Stimulated activated CD8-positive, alpha-beta memory T cell treated with anti-CD3 and anti-CD28 coated beads, Interleukin-15, amount 100 ng/mL, for 24 hours (primary cell): ENCODE measurements around the gene SMARCD3.
A peak's percentile ranks its signal among the peaks of the same experiment; 100 is the strongest.

Source experiments
- DNase-seq: peaks from one replicate; pipeline ENCODE4 v3.0.0-alpha.2; 2020; ENCODE audit warnings: low read depth

SMARCD3 gene

DNA sequence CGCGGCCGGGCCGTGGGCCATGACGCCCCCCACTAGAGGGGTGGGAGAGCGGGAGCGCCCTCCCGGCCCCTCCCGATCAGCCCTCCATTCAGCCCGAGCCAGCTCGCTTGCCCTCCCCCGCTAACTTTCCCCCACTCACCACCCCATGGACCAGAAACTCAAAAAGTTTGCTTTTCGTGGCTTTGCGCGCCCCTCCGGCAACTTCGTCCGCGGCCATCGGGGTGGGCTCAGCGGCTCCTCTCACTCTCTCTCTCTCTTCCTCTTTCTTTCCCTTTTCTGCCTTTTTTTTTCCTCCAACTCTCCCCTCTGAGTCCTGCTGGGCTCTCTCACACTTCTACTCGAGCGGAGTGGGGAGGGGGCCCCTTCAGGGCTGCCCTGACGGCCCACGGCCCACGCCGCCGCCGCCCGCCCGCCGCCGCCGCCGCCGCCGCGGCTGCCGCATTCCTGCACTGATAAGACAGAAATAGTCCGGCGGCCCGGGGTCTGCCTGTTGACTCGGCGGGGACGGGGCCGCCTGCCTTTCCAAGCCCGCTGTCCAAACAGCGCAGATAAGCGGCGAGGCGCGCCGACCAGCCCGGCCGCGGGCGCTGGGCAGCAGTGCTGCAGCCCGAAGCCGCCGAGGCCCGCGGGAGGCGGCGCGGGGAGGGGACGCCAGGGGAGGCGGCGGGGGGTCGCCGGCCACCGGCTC lies at the start of gene SMARCD3:
SMARCD3 (minus strand) TSS at position 349 of the 688 bp plus-strand sequence; CDS start at position 217, 132 bp downstream.
- DNase-seq, result no peak

GRCh38 chr7:151296202-151296992 lies 47.9 kb upstream of the SMARCD3 start:
- no peak for DNase-seq

DNA sequence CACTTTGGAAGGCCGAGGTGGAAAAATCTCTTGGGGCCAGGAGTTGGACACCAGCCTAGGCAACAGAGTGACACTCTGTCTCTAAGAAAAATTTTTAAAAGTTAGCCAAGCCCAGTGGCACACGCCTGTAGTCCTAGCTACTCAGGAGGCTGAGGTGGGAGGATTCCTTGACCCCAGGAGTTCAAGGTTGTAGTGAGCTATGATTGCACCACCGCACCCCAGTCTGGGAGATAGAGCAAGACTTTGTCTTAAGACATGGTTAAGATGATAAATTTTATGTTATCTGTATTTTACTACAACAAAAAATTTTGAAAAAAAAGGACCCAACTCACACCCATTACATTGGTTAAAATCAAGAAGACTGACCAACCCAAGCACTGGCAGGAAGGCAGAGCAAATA lies 44.4 kb upstream of the SMARCD3 start:
- DNase-seq, result no peak

GRCh38 chr7:151291206-151291605 lies 42.7 kb upstream of the SMARCD3 start:
- no peak for DNase-seq

- no peak for DNase-seq
Observed at GRCh38 chr7:151290355-151290760, 41.9 kb upstream of the SMARCD3 start.

GRCh38 chr7:151289891-151290290 lies 41.4 kb upstream of the SMARCD3 start:
- DNase-seq, result no peak

DNA sequence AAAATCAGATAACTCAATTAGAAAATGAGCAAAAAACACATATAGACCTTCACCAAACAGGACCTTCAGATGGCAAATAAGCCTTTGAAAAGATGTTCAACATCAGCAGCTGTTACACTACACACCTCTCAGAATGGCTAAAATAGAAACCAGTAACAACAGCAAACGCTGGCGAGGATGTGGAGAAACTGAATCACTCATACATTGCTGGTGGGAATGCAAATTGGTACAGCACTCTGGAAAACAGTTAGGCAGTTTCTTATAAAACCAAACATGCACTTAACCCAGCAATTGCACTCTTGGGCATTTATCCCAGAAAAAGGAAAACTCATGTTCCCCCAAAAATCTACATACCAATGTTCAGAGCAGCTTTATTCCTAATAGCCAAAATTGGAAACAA lies 37.7 kb upstream of the SMARCD3 start:
- DNase-seq, result no peak

DNA sequence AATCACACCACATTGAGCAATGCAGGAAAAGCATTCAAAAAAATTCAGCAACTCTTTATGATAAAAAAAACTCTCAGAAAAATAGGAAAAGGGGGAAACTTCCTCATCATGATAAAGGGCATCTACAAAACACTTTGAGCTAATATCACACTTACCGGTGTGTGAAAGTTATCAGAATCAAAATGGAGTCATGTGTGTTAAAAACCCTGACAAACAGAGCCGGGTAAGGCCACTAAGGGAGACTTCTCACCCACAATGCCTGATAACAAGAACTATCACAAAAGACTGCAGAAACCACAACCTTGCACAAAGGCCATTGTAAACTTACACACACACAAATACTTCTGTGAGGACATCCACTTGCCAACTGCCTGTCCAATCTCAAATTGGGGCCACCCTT lies 34.8 kb upstream of the SMARCD3 start:
- no peak for DNase-seq

DNA sequence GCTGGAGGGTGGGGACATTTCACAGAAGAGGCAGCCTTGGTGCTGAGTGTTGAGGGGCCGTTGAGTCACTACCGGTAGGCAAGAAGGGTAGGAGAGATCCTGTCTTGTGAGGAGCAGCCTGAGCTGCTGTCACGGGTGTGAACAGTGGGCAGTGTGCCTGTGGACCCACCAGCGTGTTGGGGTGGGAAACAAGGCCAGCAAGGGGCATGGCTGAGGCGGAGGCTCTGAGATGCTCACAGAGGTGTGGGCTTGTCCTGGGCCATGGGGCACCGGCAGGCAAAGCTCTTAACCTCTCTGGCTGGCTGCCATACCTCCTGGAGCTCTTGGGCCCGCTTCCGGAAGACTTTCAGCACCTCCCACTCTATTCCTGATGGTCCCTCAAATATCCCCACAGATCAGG lies 33.6 kb upstream of the SMARCD3 start:
- no peak for DNase-seq

DNA sequence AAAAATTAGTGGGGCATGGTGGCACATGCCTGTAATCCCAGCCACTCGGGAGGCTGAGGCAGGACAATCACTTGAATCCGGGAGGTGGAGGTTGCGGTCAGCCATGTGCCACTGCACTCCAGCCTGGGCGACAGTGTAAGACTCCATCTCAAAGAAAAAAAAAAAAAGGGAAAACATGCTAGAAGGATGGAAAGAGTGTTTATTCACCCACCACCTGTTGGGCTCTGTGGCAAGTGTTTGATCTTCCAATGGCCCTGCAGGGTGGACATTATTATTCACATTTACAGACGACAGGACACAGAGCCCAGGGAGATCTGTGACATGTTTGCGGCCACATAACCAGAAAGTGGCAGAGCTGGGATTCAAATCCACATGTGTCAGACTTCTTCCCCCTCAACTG lies 33.2 kb upstream of the SMARCD3 start:
- DNase-seq, result no peak

- DNase-seq, result no peak
Observed at GRCh38 chr7:151280388-151281019, 32.0 kb upstream of the SMARCD3 start.

GRCh38 chr7:151279868-151280267 lies 31.4 kb upstream of the SMARCD3 start:
- DNase-seq, result no peak

DNA sequence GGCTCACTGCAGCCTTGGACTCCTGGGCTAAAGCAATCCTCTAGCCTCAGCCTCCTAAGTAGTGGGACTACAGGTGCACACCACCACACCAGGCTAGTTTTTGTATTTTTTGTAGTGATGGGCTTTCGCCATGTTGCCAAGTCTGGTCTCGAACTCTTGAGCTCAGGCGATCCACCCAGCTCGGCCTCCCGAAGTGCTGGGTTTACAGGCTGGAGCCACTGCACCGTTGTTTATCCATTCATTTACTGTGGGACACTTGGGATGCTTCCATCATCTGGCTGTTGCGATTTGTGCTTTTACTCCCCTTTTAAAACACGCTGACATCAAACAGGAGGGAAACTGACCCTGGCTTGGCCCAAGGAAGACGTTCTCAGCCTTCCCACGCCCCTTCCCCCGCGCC lies 30.5 kb upstream of the SMARCD3 start:
- DNase-seq, result no peak

DNA sequence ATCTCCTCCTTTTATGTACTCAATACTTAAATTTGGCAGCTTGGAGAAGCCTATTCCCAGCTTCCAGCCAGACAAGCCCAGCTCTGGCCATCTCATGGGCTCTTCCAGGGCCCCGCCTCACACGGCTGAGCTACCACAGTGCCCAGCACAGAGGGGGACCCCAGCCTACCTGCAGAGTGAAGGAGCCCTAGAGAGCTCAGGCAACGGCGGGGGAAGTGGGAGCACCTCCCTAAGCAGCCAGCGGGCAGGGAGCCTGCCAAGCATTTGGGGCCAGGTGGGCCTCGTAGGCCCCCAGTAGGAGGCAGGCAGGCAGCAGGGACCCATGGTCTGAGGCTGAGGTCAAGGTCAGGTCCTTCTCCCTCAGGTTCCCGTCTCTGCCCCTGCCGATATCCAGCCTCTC lies 29.1 kb upstream of the SMARCD3 start:
- no peak for DNase-seq

- peak; percentile 22 for DNase-seq
Observed at GRCh38 chr7:151276666-151277590, 28.4 kb upstream of the SMARCD3 start.

GRCh38 chr7:151275813-151276577 lies 27.5 kb upstream of the SMARCD3 start:
- DNase-seq, result no peak

DNA sequence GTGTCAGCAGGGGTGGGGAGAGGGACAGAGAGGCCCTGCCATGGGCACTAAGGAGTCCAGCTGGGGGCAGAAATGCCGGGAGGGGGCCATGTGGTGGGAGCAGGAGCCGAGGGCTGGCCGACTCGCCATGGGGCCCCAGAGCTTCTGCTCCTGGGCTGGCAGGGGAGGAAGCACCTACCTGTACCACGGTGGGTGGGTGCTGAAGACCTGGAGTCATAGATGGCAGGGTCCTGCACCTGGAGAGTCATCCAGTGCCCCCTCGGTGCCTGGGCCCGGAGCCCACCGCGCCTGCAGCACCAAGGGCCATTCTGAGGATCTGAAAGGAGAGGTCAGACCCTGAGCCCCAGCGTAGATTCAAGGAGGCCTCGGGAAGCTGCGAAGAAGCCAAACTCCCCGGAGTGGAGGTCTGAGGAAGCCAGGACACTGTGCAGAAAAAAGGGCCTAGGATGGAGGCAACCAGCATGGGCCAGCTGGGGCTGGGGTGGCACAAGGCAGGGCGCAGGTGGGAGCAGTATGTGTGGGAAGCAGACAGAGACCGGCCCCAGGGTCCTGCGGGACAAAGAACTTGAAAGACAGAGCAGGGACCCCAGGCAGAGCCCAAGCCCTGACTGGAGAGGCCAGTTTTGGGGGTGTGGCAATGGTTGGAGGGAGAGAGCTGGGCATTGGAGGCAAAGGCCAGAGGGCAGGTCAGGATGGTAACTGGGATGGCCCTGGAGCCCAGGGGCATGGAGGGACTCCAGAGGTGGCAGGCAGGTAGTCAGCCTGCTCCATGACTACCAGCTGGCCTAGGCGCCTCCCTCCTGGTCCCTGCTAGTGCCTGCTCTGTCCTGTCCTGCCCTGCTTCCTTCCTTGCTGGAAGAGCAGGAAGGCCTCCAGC lies 26.7 kb upstream of the SMARCD3 start:
- no peak for DNase-seq

- DNase-seq, result no peak
Observed at GRCh38 chr7:151274396-151274795, 25.9 kb upstream of the SMARCD3 start.

DNA sequence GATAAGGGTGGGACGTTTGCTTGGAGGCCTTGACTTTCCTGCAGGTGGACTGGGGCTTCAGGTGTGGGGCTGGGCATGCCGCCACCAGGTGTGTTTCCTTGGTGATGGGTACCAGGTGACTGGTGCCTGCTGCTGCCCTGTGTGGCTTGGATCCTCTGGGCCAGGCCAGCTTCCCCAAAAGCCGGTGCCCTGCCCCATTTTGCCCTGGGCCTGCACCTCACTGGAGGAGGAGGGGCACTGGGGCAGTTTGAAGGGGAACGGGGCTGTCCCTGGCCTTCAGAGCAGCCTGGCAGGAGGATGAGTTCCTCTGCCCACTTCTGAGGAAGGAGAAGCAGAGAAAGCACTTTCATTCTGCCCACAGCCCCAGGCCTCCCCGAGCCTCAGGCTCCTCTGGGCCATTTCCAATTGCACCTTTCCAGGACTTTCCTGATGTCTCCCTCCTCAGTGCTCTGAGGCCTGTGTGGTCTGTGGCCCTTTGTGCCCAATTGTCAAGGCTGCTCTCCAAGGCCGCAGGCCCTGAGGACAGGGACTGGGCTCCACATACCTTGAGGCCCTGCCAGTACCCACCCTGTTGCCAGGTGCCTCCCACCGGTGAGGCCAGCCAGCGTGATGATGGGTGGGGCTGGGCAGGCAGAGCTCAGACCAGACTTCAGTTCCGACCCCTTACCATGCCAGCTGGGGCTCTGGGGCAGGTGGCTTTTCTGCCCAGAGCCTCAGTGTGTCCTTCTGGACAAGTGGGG lies 25.3 kb upstream of the SMARCD3 start:
- DNase-seq, result no peak

- no peak for DNase-seq
Observed at GRCh38 chr7:151272877-151273276, 24.4 kb upstream of the SMARCD3 start.
